GM23338 (cell line): ENCODE results near the gene TNFAIP3. TPM values are rescaled to one million over a fixed set of nuclear protein-coding genes. Genes with fewer than 3 reads are reported as not detected.

Source experiments
- ATAC-seq: fragments of 200-7000 bp; cut with Tn5 transposase; 3 replicates; pipeline ENCODE4 v1.9.1; 2020
- DNase-seq: peaks from one replicate; pipeline ENCODE4 v3.0.0-alpha.2; 2015; ENCODE audit warnings: low spot score
- H2AFZ ChIP-seq: fragments of 200-600 bp; sonication (generic); 2 replicates; pipeline ENCODE4 v1.8.0; 2016; ENCODE audit warnings: antibody characterized with exemption, mild to moderate bottlenecking, moderate library complexity
- H3F3A ChIP-seq: fragments of 200-600 bp; sonication (generic); replicated peaks from 2 replicates; pipeline ENCODE4 v1.8.0; 2017; ENCODE audit warnings: antibody characterized with exemption, mixed run types, low read depth
- H3K27ac ChIP-seq: fragments of 200-600 bp; sonication (generic); 2 replicates; pipeline ENCODE4 v1.6.1; 2016; ENCODE audit warnings: low read depth
- H3K27me3 ChIP-seq: fragments of 200-600 bp; sonication (generic); 2 replicates; pipeline ENCODE4 v1.8.0; 2016; ENCODE audit warnings: mild to moderate bottlenecking, mixed run types, moderate library complexity; ENCODE audit not compliant: insufficient read depth
- H3K36me3 ChIP-seq: fragments of 200-600 bp; sonication (generic); 2 replicates; pipeline ENCODE4 v1.8.0; 2016; ENCODE audit warnings: mild to moderate bottlenecking; ENCODE audit not compliant: insufficient read depth
- H3K4me1 ChIP-seq: fragments of 200-600 bp; sonication (generic); 2 replicates; pipeline ENCODE4 v1.8.0; 2016; ENCODE audit warnings: mild to moderate bottlenecking, moderate library complexity; ENCODE audit not compliant: insufficient read depth
- H3K4me2 ChIP-seq: fragments of 200-600 bp; sonication (generic); 2 replicates; pipeline ENCODE4 v1.7.1; 2017; ENCODE audit warnings: mixed run types
- H3K4me3 ChIP-seq: fragments of 200-600 bp; sonication (generic); 2 replicates; pipeline ENCODE4 v1.6.1; 2016; ENCODE audit warnings: mixed run types
- H3K79me2 ChIP-seq: fragments of 200-600 bp; sonication (generic); replicated peaks from 2 replicates; pipeline ENCODE4 v1.8.0; 2017; ENCODE audit warnings: mild to moderate bottlenecking; ENCODE audit not compliant: insufficient read depth
- H3K9me2 ChIP-seq: fragments of 200-600 bp; sonication (generic); 2 replicates; pipeline ENCODE4 v1.8.0; 2017; ENCODE audit not compliant: insufficient read depth
- H4K20me1 ChIP-seq: fragments of 200-600 bp; sonication (generic); replicated peaks from 2 replicates; pipeline ENCODE4 v1.8.0; 2017; ENCODE audit warnings: mild to moderate bottlenecking; ENCODE audit not compliant: insufficient read depth
- H3K27ac Mint-ChIP-seq: 2 replicates; pipeline ENCODE4 v1.8.0; 2020; ENCODE audit warnings: inconsistent platforms, mild to moderate bottlenecking, moderate library complexity, mixed read lengths
- H3K27me3 Mint-ChIP-seq: 3 replicates; pipeline ENCODE4 v1.8.0; 2022; ENCODE audit warnings: low read depth, mild to moderate bottlenecking, moderate library complexity, mixed read lengths, inconsistent platforms; ENCODE audit not compliant: insufficient read depth, poor library complexity
- H3K36me3 Mint-ChIP-seq: 3 replicates; pipeline ENCODE4 v1.8.0; 2021; ENCODE audit warnings: low read depth, mild to moderate bottlenecking, inconsistent platforms, moderate library complexity, mixed read lengths
- H3K4me1 Mint-ChIP-seq: 3 replicates; pipeline ENCODE4 v1.8.0; 2020; ENCODE audit warnings: mild to moderate bottlenecking, inconsistent platforms, mixed read lengths
- H3K4me3 Mint-ChIP-seq: 3 replicates; pipeline ENCODE4 v1.8.0; 2021; ENCODE audit warnings: moderate library complexity, mild to moderate bottlenecking, inconsistent platforms, mixed read lengths
- H3K9me3 Mint-ChIP-seq: 3 replicates; pipeline ENCODE4 v1.8.0; 2020; ENCODE audit warnings: moderate library complexity, mild to moderate bottlenecking, inconsistent platforms, mixed read lengths
- CREB1 ChIP-seq: fragments of 250-450 bp; sonication (Bioruptor Pico); IDR thresholded peaks from 2 replicates; pipeline ENCODE4 v1.5.0; 2020; ENCODE audit warnings: low read depth, mild to moderate bottlenecking, moderate library complexity
- CTCF ChIP-seq, 2 experiments: fragments of 200-600 bp in 1 of 2; sonication (generic) in 1 of 2; conservative IDR thresholded peaks; 2 replicates each; pipeline versions ENCODE4 v1.5.1 to v1.6.1; 2016 to 2017; ENCODE audit warnings: antibody characterized with exemption in 2 of 2, low read depth in 2 of 2, mild to moderate bottlenecking in 2 of 2, moderate library complexity in 1 of 2
- ETS1 ChIP-seq: IDR thresholded peaks from 2 replicates; pipeline ENCODE4 v1.6.1; 2016; ENCODE audit warnings: antibody characterized with exemption
- EZH2 ChIP-seq: fragments of 200-600 bp; sonication (generic); IDR thresholded peaks from one replicate; pipeline ENCODE4 v1.8.0; 2017; ENCODE audit warnings: antibody characterized with exemption, mild to moderate bottlenecking, low read depth; ENCODE audit not compliant: unreplicated experiment
- EZH2phosphoT487 ChIP-seq: fragments of 200-600 bp; sonication (generic); IDR thresholded peaks from one replicate; pipeline ENCODE4 v1.8.1; 2018; ENCODE audit warnings: antibody characterized with exemption; ENCODE audit not compliant: unreplicated experiment
- JUNB ChIP-seq: IDR thresholded peaks from one replicate; pipeline ENCODE4 v1.6.1; 2016; ENCODE audit warnings: antibody characterized with exemption; ENCODE audit not compliant: unreplicated experiment
- NANOG ChIP-seq: IDR thresholded peaks from 2 replicates; pipeline ENCODE4 v1.6.1; 2016; ENCODE audit warnings: antibody characterized with exemption, borderline replicate concordance
- POLR2AphosphoS5 ChIP-seq: IDR thresholded peaks from 2 replicates; pipeline ENCODE4 v1.6.1; 2016; ENCODE audit warnings: antibody characterized with exemption, low read depth
- REST ChIP-seq: IDR thresholded peaks from one replicate; pipeline ENCODE4 v1.6.1; 2018; ENCODE audit warnings: antibody characterized with exemption; ENCODE audit not compliant: unreplicated experiment
- STAT1 ChIP-seq: IDR thresholded peaks from one replicate; pipeline ENCODE4 v1.6.1; 2016; ENCODE audit warnings: antibody characterized with exemption; ENCODE audit not compliant: unreplicated experiment
- ZNF114 ChIP-seq: fragments of 250-450 bp; sonication (Bioruptor Pico); IDR thresholded peaks from 2 replicates; pipeline ENCODE4 v1.5.0; 2020; ENCODE audit warnings: mild to moderate bottlenecking, moderate library complexity
- ZNF331 ChIP-seq: fragments of 250-450 bp; sonication (Bioruptor Pico); IDR thresholded peaks from 2 replicates; pipeline ENCODE4 v1.5.0; 2020; ENCODE audit warnings: low read depth, mild to moderate bottlenecking, moderate library complexity
- polyA plus RNA-seq: library from polyadenylated mRNA; unstranded; fragments of >200 nt; fragmentation: Nextera tagmentation; extraction: Ambion mirVana; gene quantifications from 2 replicates; pipeline ENCODE4 v1.2.1, GENCODE V29; 2016
- total RNA-seq: library from RNA; depleted of rRNA; stranded (reverse); fragments of >200 nt; shearing (Covaris generic); gene quantifications from 2 replicates; pipeline ENCODE4 v1.2.3, GENCODE V29; 2014
- TF ChIP-seq, protein P1 (sequence below): fragments of 250-450 bp; sonication (Bioruptor Pico); IDR thresholded peaks from 2 replicates; pipeline ENCODE4 v1.5.0; 2020; ENCODE audit warnings: mild to moderate bottlenecking, moderate library complexity

Gene TNFAIP3
- total and polyA plus RNA-seq, 2 experiments from 2014 or later, result 2.1 to 2.3 TPM

GRCh38 chr6:137909533-137909932 is 42.5 kb downstream of the TNFAIP3 start (continued):
- TF ChIP-seq, protein P1, sequence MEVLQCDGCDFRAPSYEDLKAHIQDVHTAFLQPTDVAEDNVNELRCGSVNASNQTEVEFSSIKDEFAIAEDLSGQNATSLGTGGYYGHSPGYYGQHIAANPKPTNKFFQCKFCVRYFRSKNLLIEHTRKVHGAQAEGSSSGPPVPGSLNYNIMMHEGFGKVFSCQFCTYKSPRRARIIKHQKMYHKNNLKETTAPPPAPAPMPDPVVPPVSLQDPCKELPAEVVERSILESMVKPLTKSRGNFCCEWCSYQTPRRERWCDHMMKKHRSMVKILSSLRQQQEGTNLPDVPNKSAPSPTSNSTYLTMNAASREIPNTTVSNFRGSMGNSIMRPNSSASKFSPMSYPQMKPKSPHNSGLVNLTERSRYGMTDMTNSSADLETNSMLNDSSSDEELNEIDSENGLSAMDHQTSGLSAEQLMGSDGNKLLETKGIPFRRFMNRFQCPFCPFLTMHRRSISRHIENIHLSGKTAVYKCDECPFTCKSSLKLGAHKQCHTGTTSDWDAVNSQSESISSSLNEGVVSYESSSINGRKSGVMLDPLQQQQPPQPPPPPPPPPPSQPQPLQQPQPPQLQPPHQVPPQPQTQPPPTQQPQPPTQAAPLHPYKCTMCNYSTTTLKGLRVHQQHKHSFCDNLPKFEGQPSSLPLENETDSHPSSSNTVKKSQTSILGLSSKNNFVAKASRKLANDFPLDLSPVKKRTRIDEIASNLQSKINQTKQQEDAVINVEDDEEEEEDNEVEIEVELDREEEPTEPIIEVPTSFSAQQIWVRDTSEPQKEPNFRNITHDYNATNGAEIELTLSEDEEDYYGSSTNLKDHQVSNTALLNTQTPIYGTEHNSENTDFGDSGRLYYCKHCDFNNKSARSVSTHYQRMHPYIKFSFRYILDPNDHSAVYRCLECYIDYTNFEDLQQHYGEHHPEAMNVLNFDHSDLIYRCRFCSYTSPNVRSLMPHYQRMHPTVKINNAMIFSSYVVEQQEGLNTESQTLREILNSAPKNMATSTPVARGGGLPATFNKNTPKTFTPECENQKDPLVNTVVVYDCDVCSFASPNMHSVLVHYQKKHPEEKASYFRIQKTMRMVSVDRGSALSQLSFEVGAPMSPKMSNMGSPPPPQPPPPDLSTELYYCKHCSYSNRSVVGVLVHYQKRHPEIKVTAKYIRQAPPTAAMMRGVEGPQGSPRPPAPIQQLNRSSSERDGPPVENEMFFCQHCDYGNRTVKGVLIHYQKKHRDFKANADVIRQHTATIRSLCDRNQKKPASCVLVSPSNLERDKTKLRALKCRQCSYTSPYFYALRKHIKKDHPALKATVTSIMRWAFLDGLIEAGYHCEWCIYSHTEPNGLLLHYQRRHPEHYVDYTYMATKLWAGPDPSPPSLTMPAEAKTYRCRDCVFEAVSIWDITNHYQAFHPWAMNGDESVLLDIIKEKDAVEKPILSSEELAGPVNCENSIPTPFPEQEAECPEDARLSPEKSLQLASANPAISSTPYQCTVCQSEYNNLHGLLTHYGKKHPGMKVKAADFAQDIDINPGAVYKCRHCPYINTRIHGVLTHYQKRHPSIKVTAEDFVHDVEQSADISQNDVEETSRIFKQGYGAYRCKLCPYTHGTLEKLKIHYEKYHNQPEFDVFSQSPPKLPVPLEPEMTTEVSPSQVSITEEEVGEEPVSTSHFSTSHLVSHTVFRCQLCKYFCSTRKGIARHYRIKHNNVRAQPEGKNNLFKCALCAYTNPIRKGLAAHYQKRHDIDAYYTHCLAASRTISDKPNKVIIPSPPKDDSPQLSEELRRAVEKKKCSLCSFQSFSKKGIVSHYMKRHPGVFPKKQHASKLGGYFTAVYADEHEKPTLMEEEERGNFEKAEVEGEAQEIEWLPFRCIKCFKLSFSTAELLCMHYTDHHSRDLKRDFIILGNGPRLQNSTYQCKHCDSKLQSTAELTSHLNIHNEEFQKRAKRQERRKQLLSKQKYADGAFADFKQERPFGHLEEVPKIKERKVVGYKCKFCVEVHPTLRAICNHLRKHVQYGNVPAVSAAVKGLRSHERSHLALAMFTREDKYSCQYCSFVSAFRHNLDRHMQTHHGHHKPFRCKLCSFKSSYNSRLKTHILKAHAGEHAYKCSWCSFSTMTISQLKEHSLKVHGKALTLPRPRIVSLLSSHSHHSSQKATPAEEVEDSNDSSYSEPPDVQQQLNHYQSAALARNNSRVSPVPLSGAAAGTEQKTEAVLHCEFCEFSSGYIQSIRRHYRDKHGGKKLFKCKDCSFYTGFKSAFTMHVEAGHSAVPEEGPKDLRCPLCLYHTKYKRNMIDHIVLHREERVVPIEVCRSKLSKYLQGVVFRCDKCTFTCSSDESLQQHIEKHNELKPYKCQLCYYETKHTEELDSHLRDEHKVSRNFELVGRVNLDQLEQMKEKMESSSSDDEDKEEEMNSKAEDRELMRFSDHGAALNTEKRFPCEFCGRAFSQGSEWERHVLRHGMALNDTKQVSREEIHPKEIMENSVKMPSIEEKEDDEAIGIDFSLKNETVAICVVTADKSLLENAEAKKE (CRISPR knock-in tag), result no peak
- TF ChIP-seq EZH2phosphoT487, result no peak

GRCh38 chr6:137910424-137910834 is 43.4 kb downstream of the TNFAIP3 start:
- Histone ChIP-seq H3K4me2 (no peak overlapping the region), H3K36me3 (no peaks in the 10 kb centered on the region; the same call in 1 of the 2 replicates), H3K9me2 (no peaks in the 10 kb centered on the region), H2AFZ (no peak overlapping the region), H3F3A (no peaks in the 10 kb centered on the region), H3K27ac (no peak overlapping the region), H3K27me3 (no peaks in the 10 kb centered on the region), H3K4me3 (no peak overlapping the region), H3K79me2 (no peaks in the 10 kb centered on the region), H3K4me1 (no peaks in the 10 kb centered on the region; the same call in 1 of the 2 replicates), H4K20me1 (no peaks in the 10 kb centered on the region)
- DNase-seq, result no peak
- no peak overlapping the region for H3K4me3 Mint-ChIP-seq
- H3K27ac Mint-ChIP-seq, result no peak overlapping the region
- TF ChIP-seq EZH2phosphoT487 (no peak), POLR2AphosphoS5 (no peak), ZNF114 (CRISPR knock-in tag) (no peak), STAT1 (no peak), EZH2 (no peak), ZNF331 (CRISPR knock-in tag) (no peak), JUNB (no peak), CREB1 (CRISPR knock-in tag) (no peak), CTCF (conservative IDR thresholded peaks at IDR 0.05; ENCODE audit: low read depth in 2 of 2) (no peak), ETS1 (no peak), REST (no peak), NANOG (no peak)
- 0 out of 3 replicates have a peak, but pooled peaks cover 3% of the 10 kb centered on the region for H3K4me1 Mint-ChIP-seq
- peaks cover 8% of the 10 kb centered on the region for H3K9me3 Mint-ChIP-seq
- H3K36me3 Mint-ChIP-seq, result 0 out of 3 replicates have a peak, but pooled peaks cover 3% of the 10 kb centered on the region
- no peak for ATAC-seq
- H3K27me3 Mint-ChIP-seq, result peaks cover 2% of the 10 kb centered on the region
